ENCODE data around the gene TMED10. TPM values are rescaled to one million over a fixed set of nuclear protein-coding genes. Genes with fewer than 3 reads are reported as not detected.

TMED10 gene
- total RNA-seq, 1 donor: 306 TPM

DNA sequence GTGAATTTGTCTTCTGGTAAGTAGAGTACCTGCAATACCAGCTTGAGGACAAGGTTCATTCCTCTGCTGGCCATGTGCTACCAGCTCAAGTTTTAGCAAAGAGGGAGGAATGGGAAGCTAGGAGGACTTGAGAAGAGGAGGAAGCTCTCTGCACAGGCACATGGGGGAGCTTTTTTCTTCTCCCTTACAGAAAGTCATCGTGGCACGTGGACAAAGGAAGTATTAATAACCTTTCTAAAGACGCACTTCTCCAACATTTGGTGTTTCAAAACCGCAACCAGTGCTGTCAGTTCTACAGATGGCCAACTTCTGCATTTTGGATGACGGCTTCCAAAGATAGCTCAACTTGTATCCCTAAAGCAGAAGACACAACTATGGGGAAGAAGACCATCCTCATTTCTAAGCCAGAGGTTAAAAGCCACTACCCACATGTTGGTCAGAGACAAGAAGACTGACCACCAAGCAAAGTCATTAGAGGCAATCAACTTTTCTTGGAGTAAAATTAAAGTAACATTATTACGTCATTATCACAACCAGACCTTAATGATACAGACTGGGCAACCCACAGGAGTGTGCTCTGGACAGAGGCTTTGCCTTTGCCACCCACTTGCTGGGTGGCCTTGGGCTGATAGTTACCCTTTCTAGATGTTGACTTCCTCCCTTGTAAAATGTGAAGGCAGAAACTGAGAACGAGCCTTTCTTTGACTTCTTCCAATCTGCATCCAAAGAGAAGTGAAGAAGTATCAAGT, 12.3 kb upstream of the TMED10 start:
- DNase-seq (ENCODE audit: insufficient read length, low spot score, missing footprints): no peak
- H3K79me2 ChIP-seq (ENCODE audit: insufficient read depth, low read length): no peaks in the 10 kb centered on the region
- no peak overlapping the region for H2AFZ ChIP-seq (ENCODE audit: low read length)
- no peak overlapping the region for H3K4me3 ChIP-seq (ENCODE audit: insufficient read depth, low read length)
- H3K27ac ChIP-seq (ENCODE audit: low read depth, low read length): no peak overlapping the region
- H3K9me3 ChIP-seq (ENCODE audit: low read depth, low read length): no peaks in the 10 kb centered on the region
- no peaks in the 10 kb centered on the region for H4K20me1 ChIP-seq (ENCODE audit: insufficient read depth, low read length)
- no peak overlapping the region for H3K4me2 ChIP-seq (ENCODE audit: insufficient read depth, low read length)
- no peaks in the 10 kb centered on the region for H3K36me3 ChIP-seq (ENCODE audit: insufficient read depth, low read length)
- TF ChIP-seq, protein P1, sequence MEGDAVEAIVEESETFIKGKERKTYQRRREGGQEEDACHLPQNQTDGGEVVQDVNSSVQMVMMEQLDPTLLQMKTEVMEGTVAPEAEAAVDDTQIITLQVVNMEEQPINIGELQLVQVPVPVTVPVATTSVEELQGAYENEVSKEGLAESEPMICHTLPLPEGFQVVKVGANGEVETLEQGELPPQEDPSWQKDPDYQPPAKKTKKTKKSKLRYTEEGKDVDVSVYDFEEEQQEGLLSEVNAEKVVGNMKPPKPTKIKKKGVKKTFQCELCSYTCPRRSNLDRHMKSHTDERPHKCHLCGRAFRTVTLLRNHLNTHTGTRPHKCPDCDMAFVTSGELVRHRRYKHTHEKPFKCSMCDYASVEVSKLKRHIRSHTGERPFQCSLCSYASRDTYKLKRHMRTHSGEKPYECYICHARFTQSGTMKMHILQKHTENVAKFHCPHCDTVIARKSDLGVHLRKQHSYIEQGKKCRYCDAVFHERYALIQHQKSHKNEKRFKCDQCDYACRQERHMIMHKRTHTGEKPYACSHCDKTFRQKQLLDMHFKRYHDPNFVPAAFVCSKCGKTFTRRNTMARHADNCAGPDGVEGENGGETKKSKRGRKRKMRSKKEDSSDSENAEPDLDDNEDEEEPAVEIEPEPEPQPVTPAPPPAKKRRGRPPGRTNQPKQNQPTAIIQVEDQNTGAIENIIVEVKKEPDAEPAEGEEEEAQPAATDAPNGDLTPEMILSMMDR (IDR thresholded peaks at IDR 0.05; ENCODE audit: extremely low read depth, low read depth, low read length): no peak
- peaks cover 14% of the 10 kb centered on the region for H3K4me1 ChIP-seq (ENCODE audit: insufficient read depth, low read length)
- no peaks in the 10 kb centered on the region for H3K27me3 ChIP-seq (ENCODE audit: insufficient read depth, low read length)

DNA sequence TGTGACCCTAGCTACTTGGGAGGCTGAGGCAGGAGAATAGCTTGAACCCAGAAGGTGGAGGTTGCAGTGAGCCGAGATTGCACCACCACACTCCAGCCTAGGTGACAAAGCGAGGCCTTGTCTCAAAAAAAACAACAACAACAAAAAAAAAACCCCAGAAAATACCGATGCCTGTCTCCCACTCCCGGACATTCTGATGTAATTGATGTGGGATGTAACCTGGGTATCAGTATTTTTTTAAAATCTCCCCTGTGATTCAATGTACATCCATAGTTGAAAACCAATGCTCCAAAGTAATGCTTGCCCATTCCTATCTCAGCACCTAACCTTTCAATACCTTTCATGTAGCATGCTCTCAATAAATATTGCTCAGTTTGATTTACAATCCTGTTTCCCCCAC, 11.7 kb upstream of the TMED10 start:
- Histone ChIP-seq H3K9me3 (ENCODE audit: low read depth, low read length) (no peaks in the 10 kb centered on the region), H3K27ac (ENCODE audit: low read depth, low read length) (no peak overlapping the region), H4K20me1 (ENCODE audit: insufficient read depth, low read length) (no peaks in the 10 kb centered on the region), H3K79me2 (ENCODE audit: insufficient read depth, low read length) (no peaks in the 10 kb centered on the region), H3K4me1 (ENCODE audit: insufficient read depth, low read length) (peaks cover 20% of the 10 kb centered on the region), H3K27me3 (ENCODE audit: insufficient read depth, low read length) (no peaks in the 10 kb centered on the region), H3K4me3 (ENCODE audit: insufficient read depth, low read length) (no peak overlapping the region), H2AFZ (ENCODE audit: low read length) (no peak overlapping the region), H3K36me3 (ENCODE audit: insufficient read depth, low read length) (no peaks in the 10 kb centered on the region), H3K4me2 (ENCODE audit: insufficient read depth, low read length) (no peak overlapping the region)
- DNase-seq (ENCODE audit: insufficient read length, low spot score, missing footprints): no peak
- TF ChIP-seq, protein P1 (IDR thresholded peaks at IDR 0.05; ENCODE audit: extremely low read depth, low read depth, low read length): no peak

DNA sequence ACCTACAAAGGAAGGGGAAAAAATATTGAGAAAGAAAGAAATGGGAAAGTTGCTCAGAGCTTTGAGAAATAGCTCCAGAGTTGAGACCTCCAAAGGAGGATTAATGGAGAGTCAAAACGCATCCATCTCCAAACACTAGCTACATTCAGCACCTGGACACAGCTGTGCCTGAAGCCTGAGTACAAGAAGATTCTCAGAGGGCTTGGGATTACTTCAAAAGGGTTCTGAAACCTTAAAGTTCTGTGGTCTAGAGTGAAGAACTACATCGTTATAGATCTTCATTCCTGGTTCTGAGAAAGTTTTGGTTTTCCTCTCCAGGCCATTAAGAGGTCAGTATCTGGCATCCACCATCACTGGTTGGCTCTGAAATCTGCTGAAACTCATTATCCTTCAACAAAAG, 10.5 kb upstream of the TMED10 start:
- H4K20me1 ChIP-seq (ENCODE audit: insufficient read depth, low read length): no peaks in the 10 kb centered on the region
- H2AFZ ChIP-seq (ENCODE audit: low read length): no peak overlapping the region
- no peak overlapping the region for H3K4me2 ChIP-seq (ENCODE audit: insufficient read depth, low read length)
- no peaks in the 10 kb centered on the region for H3K9me3 ChIP-seq (ENCODE audit: low read depth, low read length)
- H3K27ac ChIP-seq (ENCODE audit: low read depth, low read length): no peak overlapping the region
- peaks cover 28% of the 10 kb centered on the region for H3K4me1 ChIP-seq (ENCODE audit: insufficient read depth, low read length)
- no peaks in the 10 kb centered on the region for H3K36me3 ChIP-seq (ENCODE audit: insufficient read depth, low read length)
- TF ChIP-seq, protein P1 (IDR thresholded peaks at IDR 0.05; ENCODE audit: extremely low read depth, low read depth, low read length): no peak
- no peak overlapping the region for H3K4me3 ChIP-seq (ENCODE audit: insufficient read depth, low read length)
- H3K27me3 ChIP-seq (ENCODE audit: insufficient read depth, low read length): no peaks in the 10 kb centered on the region
- DNase-seq (ENCODE audit: insufficient read length, low spot score, missing footprints): no peak
- no peaks in the 10 kb centered on the region for H3K79me2 ChIP-seq (ENCODE audit: insufficient read depth, low read length)

DNA sequence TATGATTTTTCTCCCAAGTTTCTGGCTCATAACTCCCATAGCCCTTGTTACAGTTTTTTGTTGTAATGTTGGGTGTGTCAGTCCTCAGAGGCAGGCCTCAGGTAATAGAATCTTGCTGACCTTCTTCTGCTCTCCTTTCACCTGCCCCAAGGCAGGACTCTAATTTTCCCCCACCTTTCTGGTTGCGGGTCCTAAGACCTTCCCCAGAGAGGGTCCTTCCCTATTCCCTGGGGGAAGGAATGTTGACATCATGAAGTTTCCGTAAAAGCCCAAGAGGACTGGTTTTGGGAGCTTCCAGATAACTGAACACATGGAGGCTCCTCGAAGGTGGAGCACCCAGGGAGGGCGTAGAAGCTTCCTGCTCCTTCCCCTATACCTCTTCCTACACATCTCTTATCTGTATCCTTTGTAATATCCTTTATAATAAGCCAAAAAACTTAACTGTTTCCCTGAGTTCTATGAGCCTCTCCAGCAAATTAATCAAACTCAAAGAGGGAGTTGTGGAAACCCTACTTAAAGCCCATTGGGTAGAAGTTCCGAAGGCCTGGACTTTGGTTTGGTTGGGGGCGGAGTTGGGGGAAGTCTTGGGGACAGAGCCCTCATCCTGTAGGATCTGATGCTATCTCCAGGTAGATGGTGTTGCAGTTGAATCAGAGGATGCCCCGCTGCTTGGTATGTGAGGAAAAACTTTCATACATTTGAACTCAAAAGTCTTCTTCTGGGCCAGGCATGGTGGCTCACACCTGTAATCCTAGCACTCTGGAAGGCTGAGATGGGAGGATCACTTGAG, 9.0 kb upstream of the TMED10 start:
- TF ChIP-seq, protein P1 (IDR thresholded peaks at IDR 0.05; ENCODE audit: extremely low read depth, low read depth, low read length): no peak
- H4K20me1 ChIP-seq (ENCODE audit: insufficient read depth, low read length): no peaks in the 10 kb centered on the region
- H3K4me2 ChIP-seq (ENCODE audit: insufficient read depth, low read length): no peak overlapping the region
- H3K4me1 ChIP-seq (ENCODE audit: insufficient read depth, low read length): peaks cover 33% of the 10 kb centered on the region
- H3K27me3 ChIP-seq (ENCODE audit: insufficient read depth, low read length): no peaks in the 10 kb centered on the region
- no peaks in the 10 kb centered on the region for H3K9me3 ChIP-seq (ENCODE audit: low read depth, low read length)
- no peak overlapping the region for H3K4me3 ChIP-seq (ENCODE audit: insufficient read depth, low read length)
- H3K27ac ChIP-seq (ENCODE audit: low read depth, low read length): no peak overlapping the region
- no peaks in the 10 kb centered on the region for H3K36me3 ChIP-seq (ENCODE audit: insufficient read depth, low read length)
- no peak overlapping the region for H2AFZ ChIP-seq (ENCODE audit: low read length)
- no peak for DNase-seq (ENCODE audit: insufficient read length, low spot score, missing footprints)
- no peaks in the 10 kb centered on the region for H3K79me2 ChIP-seq (ENCODE audit: insufficient read depth, low read length)

Measured in osteoblast (primary cell).